ENCODE measurements around the gene GLS2.

GLS2 gene

DNA sequence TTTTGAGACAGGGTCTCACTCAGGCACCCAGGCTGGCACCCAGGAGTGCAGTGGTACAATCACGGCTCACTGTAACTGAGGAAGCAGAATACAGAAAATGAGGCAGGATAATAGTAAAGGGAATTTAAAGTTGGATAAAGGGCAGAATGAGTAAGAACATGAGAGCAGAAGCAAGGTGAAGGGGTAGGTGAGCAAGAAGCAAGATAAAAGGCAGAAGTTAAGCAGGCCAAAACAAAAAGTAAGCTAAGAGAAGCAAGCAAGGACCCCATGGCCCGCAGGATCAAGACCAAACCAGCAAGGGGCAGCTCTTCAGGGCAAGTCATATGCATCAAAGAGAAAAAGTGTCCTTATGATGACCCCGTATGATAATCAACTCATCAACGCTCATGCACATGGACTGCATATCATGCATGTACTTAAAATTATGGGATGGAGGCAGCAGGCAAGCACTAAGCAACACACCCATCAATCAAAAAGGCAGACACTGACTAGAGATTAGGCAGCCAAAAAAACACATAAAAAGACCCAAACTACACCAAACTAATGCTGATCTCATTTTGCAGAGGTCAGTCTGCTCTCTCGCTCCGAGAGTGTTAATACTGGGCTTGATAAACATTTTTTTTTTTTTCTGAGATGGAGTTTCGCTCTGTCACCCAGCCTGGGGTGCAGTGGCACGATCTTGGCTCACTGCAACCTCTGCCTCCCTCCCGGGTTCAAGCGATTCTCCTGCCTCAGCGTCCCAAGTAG, 50.4 kb downstream of the GLS2 start:
- DNase-seq = no peak

DNA sequence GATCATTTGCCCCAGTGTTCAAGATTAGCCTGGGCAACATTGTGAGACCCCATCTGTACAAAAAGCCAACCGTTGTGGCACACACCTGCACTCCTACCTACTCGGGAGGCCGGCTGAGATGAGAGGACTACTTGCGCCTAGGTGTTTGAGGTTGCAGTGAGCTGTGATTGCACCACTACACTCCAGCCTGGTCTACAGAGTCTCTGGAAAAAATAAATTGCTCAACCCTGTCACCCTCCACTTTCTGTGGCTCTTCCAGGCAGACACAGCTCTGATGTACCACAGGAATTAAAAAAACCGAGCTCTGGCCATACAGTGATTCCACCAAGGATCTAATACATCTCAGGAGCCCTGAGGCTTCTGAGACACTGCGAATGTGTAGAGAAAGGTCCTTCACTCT, 53.1 kb downstream of the GLS2 start:
- DNase-seq = no peak

DNA sequence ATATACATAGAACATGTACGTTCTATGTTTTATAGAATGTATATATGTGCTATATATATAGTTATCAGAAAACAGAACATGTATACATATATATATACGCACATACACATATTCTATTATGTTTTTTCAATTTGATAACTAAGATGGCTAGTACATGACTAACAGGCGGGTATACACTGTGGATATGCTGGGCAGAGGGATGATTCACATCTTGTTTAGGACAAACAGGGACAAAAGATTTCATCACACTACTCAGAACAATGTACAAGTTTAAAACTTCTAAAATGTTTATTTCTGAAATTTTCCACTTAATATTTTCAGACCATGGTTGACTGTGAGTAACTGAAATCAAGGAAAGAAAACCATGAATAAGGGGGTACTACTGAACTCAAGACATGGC, 56.1 kb downstream of the GLS2 start:
- no peak for DNase-seq

DNA sequence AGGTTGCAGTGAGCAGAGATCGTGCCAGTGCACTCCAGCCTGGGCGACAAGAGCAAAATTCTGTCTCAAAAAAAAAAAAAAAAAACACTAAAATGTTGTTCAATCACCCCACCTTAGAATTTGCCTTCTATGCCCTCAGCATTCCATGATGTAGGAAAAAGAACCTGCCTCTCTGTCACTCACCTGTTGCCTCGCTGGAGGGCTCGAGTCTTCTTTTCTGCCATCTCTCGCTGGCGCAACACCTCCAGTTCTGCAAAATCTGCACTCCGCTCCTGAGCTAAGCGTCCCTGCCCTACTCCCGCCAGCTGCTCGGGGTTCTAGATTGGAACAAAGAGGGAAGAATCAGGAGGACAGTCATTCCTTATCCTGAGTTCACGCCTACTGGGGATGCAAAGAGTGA, 56.7 kb downstream of the GLS2 start:
- no peak for DNase-seq

DNA sequence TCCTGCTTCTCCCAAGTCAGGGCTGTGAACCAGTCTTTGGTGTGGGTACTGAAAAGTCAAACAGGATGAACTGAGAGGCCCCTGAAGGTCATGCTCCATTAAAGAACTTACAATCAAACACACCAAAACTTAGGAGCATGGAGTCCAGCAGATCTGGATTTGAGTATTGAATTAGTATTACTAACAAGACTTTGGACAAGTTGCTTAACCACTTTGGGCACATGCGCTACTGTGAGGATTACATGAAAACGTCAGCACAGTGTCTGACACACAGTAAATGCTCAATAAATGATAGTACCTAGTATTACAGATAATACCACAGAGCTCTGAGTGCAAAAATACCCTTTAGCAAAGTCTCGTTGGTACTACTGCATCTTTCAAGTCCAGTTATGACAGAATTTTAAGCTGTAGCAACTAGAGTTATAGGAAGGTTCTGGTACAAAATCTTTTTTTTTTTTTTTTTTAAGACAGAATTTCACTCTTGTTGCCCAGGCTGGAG, 62.0 kb downstream of the GLS2 start:
- no peak for DNase-seq

DNA sequence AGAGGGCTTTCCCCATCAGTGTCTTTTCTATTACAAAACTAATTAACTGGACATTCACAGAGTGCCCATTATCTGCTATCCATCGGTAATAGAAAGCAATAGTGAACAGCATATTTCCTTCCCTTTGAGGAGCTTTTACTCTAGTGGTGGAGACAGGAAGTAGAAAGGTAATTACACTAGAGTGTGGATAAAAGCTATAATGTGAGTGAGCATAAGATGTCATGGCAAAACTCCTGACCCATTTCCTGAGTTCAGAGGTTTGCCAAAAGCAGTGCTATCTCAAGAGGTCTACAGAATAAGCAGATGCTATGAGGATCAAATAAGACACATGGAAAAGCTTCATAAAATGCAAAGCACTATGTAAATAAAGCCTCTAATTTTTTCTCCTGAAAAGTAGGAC, 62.8 kb downstream of the GLS2 start:
- DNase-seq = no peak

Data from effector CD8-positive, alpha-beta T cell (primary cell).